NOMO-1 (cell line): ENCODE data around the gene MARCKSL1.

ENCODE experiments used
- DNase-seq, 2 experiments: peaks; one replicate each; lab custom pipeline; 2025; ENCODE audit not compliant: unreplicated experiment in 2 of 2; lab: John Stamatoyannopoulos, UW

The MARCKSL1 gene

DNA sequence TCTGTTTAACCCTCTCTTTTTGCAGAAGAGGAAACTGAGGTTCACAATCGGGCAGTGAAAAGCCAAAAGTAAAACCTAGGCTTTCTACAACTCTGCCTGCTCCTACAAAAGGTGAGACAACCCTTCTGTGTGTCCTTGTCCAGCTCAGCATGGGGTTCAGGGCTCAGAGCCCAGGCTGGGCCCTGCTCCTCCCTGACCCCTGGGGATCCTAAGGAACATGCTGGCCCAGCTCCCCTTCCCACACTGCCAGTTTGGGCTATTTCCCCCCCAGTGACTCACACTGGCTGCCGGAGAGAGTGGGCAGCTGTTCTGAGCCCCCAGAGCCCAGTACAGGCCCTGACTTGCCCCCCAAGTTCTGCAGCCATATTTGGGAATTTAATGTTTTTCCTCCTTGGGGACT lies 17.4 kb upstream of the MARCKSL1 start:
- no peak for DNase-seq

DNA sequence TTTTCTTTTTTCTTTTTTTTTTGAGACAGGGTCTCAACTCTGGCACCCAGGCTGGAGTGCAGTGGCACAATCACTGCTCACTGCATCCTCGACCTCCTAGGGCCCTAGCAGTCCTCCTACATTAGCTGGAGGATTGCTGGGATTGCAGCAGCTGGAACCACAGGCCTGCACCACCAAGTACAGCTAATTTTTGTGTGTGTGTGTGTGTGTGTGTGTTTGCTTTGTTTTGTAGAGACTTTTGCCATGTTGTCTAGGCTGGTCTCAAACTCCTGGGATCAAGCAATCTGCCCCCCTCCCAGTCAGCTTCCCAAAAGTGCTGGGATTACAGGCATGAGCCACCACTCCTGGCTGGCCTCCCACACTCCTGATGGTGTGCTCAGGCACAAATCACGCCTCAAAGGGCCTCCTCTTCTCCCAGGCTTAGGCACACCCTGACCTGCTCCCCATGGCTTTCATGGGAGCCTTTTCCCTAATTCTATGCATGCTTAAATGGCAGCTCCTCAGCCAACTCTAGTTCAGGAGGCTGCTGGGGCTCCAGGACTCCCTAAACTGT lies 16.9 kb upstream of the MARCKSL1 start:
- DNase-seq = no peak

DNA sequence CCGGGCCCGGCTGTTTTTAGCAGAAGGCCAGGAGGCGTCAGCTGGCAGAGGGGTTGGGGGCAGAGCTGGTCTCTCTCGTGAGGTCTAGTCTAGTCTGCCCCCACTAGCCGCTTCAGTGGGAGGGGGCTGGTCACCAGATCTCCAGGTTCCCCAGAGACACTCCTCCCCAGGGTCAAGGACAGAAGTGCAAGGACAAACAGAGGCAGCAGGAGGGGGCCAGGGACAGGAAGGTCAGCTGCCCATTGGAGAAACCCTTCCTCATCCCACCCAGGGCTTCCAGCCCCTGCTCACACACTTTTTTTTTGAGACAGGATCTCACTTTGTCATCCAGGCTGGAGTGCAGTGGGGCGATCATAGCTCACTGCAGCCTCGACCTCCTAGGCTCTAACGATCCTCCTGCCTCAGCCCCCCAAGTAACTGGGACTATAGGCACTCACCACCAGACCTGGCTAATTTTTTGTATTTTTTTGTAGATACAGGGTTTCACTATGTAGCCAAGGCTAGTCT lies 16.3 kb upstream of the MARCKSL1 start:
- DNase-seq = no peak

DNA sequence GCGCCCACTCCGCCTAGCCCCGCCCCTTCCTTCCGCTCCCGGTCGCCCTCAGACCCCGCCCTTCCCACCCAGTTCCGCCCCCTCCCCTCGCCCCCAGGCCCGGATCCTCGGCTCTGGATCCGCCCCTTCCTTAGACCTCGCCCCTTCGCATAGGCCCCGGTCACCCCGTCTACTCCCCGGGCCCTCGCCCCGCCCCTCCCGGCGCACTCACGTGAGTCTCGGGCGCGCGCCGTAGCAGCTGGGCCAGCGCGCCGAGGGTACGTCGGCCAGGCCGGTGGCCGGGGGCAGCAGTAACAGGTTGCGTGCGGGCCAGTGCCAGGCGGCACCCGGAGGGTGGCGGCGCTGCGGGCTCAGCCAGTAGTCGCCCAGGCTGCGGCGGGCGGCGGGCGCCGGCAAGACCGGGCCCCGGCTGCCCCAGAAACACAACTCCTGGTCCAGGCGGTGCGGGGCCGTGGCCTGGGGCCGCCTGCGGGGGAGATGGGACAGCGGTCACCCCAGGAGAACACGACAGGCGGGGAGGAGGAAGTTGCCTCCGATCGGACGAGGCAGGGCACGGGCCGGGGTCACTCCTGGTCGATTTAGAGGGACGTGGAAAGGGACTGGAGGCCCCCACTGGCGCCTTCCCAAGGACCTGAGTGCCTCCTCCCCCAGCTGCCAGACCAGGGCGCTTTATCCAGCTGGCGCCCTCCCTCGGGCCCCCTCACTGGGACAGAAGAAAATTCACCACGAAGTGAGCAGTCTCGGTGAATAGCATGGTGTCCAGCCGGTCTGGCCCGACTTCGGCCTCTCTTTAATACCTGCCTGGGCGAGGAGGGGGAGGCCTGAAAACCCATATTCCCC lies 15.6 kb upstream of the MARCKSL1 start:
- peak; percentile 85 to 88 for DNase-seq

DNA sequence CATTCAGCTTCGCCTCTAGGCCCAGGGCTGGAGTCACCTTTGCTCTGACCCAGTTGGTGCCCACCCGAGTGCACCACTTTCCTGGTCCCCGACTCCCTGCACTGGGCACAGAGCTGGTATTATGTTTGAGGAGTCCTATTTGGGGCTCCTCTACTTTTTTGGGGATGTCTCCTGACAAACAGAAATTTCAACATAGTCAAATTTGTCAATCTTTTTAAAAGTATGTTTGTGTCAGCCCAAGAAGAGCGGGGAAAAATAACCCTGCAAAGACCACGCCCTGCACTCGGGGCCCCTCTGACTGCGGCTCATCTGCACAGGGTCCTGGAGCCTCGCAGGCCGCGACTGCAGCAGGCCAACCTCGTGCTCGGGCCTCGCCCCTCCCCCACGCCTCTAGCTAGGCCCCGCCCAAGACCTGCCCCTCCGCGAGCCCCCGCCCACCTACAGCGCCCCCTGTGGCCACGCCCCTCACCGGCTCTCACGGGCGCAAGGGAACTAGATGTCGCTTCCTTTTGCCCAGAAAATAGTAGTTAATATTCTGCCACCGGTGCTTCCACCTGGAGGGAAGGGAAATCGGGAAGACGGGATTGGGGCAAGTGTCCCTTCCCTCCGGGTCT lies 14.9 kb upstream of the MARCKSL1 start:
- DNase-seq = peak; percentile 72 to 79

DNA sequence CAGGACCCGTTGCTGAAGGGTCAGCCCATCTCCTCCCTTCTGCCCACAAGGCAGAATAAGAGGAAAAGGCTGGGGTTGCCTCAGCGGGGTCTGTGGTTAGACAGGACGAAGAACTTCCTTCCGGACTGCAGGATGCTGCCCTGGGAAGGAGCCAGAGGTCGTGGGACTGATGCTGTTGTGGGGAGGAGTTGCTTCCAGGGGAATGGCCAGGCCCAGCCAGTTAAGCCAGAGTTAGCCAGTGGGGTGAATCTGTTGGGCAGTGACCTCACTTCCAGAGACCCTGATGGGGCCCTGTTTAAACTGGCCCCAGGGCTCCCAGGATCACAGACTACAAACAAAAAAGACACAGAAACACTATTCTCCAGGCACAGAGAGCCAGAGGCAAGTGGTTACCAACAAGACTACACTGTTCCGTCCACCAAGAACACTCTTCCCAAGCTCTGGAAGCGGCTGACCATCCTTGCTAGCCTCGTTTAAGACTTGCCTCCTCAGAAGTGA lies 13.2 kb upstream of the MARCKSL1 start:
- DNase-seq = peak in 1 of 2 experiments; percentile 4

DNA sequence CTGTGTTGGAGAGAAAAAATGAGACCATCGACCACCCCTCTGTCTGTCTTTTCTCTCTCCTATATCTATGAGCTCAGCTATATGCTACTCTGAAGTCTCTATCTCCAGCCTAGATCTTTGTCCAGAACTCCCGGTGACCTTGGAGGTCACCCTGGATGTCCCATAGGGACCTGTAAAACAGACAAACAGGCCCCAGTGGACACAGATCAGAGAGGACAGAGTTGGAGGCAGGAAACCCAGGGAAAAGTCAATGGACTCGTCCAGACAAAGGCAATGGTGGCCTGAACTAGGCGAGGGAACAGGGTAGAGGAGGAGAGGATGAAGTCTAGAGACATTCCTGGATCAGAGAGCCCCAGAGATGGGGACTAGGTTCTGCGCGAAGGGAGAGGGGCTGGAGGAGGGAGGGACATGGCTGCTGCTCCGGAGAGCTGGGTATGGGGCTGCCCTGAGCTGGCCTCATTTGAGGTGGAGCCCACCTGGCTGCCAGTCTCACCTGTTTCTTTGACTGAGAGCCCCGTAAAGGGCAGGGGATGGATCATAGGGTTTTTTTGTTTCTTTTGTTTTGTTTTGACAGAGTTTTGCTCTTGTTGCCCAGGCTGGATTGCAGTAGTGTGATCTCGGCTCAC lies 10.6 kb upstream of the MARCKSL1 start:
- no peak for DNase-seq

DNA sequence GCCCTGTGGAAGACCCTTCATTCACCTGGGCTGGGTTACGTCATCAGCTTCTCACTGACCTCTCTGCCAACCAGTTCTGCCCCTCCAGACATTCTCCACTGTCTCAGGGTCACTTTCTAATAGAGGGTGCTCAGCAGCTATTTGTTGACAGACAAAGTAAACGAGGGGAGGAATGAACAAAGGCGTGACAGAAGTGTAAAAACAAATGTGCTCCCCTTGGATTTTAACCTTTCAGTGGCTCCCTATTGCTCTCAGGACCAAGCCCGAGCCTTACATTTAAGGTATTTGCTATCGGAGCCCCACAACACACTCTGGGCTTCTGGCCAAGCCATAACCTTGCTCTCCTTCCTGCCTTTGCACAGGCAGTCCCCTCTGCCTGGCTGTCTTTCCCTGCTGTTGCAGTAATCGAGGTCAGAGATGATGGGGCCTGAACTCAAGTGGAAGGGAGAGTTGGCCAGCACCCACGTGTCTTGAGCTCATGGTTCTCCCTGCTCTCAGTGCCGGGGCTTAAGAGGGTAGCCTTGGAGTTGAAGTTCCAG lies 9.3 kb upstream of the MARCKSL1 start:
- no peak for DNase-seq

DNA sequence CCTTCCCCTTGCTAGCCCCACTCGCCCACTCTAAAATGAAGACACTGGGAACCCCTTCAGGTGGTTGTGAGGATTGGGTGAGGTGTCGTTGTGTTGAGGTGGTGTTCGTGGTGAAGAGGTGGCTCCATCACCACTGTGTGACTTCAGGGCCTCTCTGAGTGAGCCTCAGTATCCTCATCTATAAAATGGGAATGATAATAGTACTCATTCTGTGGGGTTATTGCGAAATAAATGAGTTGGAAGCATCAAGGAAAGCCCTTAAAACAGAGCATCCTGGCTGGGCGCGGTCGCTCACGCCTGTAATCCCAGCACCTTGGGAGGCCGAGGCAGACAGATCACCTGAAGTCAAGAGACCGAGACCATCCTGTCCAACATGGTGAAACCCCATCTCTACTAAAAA lies 6.7 kb upstream of the MARCKSL1 start:
- DNase-seq = no peak

DNA sequence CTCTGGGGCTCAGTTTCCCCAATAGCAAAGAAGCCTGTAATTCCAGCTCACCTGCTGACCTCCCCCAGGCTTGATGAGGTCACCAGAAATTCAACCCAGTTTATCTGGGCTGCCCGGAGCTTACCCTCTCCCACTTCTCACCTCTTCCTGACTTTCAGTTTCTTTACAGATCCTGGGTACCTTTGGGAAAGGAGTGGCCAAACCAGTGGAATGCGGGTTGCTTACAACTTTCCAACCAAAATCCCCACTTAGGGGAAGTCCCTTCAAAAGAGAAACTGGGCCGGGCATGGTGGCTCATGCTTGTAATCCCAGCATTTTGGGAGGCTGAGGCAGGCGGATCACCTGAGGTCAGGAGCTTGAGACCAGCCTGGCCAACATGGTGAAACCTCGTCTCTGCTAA lies 5.9 kb upstream of the MARCKSL1 start:
- DNase-seq = no peak

DNA sequence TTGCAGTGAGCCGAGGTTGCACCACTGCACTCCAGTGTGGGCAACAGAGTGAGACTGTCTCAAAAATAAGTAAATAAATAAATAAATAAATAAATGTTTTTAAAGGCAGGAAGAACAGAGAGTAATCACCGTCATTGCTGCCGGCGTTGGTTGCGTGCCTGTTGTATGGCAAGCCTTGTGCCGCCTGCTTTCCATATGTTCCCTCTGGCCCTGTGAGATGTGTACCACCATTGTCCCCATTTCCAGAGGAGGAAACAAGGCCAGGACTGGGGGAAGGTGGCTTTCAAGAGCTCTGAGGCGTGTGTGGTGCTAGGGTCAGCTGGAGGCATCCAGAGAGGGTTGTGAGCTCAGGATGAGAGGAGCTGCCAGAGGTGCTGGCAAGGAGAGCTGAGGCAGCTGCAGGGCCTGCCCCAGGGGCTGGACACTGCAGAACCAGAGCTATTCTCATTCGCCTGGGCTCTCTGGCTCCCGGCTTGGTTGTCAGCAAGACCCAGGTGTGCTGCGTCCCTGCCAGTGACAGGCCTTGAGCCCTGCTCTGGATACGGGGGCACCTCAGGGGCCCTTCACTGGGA lies 5.2 kb upstream of the MARCKSL1 start:
- DNase-seq = no peak

DNA sequence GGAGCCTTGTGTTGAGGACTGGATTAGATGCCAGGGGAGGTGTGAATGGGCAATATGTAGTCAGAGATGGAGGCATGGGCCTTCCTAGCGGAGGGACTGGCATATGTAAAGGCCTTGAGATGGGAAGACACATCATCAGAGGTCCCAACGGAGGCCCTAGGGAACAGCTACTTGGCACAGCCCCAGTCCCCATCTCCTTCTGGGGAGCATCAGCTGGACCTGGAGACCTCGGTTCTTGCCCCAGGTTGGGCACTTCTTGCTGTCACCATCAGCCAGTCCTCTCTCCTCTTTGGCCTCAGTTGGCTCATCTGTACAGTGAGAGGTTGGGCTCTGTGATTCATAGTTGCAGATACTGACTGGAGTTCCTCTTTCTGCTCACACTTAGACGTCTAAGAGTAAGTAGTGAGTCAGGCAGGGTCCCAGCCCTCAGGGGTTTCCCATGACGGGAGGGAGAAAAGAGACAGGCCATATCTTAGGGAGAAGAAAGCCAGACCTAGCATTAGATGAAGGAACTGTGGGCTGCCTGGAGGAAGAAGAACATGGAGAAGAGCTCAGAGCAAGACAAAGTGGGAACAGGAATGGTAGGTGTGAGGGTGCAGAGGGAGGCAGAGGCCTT lies 3.4 kb upstream of the MARCKSL1 start:
- DNase-seq = peak; percentile 34 to 85

DNA sequence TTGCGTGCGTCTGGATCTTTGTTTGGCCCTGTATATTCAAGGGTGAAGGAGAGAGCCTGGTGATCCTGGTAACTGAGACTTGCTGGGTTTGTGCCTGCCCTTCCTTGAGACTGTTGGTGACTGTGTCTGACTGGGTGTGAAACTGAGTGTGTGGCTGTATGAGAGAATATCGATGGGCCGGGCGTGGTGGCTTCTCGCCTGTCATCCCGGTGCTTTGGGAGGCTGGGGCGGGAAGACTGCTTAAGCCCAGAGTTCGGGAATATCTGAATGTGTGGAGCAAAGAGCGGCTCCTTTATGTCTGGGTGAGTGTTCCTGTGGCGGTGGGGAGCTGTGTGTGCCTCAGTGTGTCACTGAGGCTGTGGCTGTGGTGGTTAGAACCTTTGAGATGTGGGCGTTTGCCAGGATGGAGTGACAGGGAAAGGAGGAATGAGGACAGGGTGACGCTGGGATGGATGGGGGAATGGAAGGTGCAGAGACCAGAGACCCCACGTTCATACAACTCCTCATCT lies 2.7 kb upstream of the MARCKSL1 start:
- no peak for DNase-seq

DNA sequence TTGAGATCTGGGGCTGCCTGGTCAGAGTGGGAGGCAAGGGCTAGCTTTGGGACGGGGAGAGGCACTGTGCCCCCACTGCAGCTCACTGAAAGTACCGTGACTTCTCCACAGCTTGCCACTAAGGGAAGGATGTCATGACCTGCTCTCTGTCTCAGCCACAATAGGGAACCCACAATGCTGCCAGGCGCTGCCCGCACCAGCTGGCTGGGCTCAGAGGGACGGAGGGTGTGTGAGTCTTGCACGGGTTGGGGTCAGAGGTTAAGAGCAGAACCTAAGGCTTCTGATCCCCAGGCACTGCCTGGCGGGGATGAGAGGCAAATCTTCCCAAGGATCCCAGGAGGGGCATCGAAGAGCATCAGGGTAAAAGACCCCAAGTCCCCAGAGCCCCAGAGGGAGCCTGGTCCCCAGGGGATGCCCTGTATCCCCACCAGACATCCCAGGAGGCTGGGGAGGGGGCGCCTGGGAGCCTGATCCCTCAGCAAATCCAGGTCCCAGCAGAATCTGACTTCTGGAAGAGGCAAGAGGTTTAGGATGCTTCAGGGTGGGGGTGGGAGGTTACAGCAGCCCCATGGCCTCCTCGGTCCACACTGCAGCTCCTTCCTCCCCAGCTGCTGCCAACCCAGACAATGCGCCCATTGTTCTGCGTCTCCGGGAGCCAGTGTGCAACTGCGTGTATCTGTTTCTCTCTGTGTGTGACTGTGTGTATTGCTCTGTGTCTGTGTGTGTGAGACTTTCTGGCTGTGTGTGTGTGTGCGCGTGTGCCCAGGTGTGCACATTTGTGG lies 2.0 kb upstream of the MARCKSL1 start:
- peak; percentile 50 to 62 for DNase-seq

DNA sequence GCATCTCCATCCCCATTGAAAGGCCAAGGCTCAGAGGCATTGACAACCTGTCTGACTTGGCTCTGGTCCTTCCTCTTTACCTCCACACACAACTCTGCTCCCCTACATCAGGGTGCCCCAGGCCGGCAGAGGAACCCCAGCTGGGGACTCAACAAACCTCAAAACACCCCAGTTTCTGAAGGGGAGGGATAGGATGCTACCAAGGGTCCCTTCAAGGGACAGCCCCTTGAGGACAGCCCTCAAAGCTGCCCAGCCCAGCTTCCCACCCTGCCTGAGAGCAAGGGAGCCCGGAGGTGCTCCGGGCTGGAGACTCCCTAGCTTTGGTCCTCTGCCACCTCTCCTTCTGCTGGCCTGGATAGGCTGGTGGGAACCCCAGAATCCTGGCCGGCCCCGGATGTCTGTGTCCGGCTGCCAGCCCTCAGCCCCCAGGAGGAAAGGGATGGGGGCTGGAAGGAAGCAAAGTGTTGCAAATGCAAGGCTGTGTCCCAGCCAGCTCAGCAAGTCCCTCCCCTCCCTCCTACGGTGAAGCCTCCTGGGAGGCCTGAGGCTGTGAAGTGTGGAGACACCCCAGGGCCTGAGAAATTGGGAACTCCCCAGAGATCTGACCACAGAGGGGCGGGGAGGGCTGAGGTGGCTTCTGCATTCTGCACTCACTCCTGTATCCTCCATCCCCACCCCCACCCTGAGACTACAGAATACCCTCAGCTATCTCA lies 1.1 kb upstream of the MARCKSL1 start:
- peak; percentile 67 to 71 for DNase-seq

DNA sequence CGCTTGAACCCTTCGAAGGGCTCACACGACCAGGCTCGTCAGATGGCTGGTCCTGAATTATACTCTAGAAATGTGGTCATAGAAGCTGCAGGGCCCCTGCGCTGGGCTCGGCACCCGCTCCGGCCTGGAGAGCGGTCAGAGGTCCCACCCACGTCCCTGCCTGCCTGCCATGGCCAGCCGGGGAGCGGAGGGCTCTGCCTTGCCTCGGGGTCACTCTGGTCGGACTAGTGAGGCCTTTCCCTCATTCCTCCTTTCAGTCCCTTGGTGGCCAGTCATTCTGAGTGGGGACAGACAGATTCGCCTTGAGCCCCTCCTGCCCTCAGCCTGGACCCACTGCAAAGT lies 529 bp upstream of the MARCKSL1 start:
- DNase-seq = no peak

DNA sequence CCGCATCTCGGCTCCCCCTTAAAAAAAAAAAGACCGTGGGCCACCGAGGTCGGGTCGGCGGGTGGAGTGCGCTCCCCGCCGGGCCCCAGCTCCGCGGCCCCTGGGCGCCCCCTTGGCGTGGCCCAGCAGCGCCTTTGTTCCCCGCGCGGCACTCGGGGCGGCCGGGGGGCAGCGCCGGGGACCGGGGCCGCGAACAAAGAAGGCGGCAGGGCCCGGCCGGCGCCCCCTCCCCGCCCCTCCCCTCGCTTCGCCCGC lies 571 bp downstream of the MARCKSL1 start:
- no peak for DNase-seq

DNA sequence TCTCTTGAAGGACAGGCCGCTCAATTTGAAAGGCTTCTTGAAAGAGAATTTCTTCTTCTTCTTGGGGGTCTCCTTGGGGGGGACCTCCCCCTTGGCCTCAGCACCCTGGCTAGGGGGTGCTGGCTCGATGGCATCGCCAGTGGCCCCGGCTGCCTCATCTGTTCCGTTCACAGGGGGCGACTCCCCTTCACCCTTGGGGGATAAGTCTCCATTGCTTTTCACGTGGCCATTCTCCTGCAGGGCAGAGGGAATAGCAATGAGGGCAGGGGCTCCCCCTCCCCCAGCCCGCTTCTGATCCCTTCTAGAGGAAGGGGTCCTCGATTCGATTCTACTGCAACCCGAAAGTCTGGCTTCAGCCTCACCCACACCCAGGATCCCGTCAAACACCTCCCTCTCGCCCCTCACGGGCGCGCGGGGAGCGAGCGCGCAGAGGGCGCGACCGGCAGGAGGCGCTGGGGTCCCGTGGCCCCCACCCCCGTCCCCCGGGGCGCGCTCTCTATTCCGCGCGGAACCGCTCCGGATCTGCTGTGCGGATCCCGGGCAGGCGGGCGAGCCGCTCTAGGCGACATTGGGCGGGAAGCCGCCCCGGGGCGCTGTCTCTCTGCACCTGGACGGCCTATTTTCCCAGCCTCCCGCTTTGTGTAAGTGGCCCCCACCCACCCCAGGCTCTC lies 1.0 kb downstream of the MARCKSL1 start:
- peak; percentile 8 to 12 for DNase-seq
